Measurements from ENCODE around the gene TUBB4B.

Gene TUBB4B

GRCh38 chr9:137213160-137214060 is 27.7 kb upstream of the TUBB4B start:
- no peak for DNase-seq

- DNase-seq: no peak
Observed at GRCh38 chr9:137214620-137215019, 26.5 kb upstream of the TUBB4B start.

- no peak for DNase-seq
Observed at GRCh38 chr9:137215196-137215986, 25.7 kb upstream of the TUBB4B start.

GRCh38 chr9:137216188-137216965 is 24.7 kb upstream of the TUBB4B start:
- DNase-seq: no peak

- no peak for DNase-seq
Observed at GRCh38 chr9:137217276-137218211, 23.5 kb upstream of the TUBB4B start.

- no peak for DNase-seq
Observed at GRCh38 chr9:137218212-137218753, 22.8 kb upstream of the TUBB4B start.

GRCh38 chr9:137218754-137219271 is 22.3 kb upstream of the TUBB4B start:
- DNase-seq: no peak

GRCh38 chr9:137219757-137220316 is 21.2 kb upstream of the TUBB4B start:
- no peak for DNase-seq

GRCh38 chr9:137220317-137221094 is 20.6 kb upstream of the TUBB4B start:
- DNase-seq: no peak

- DNase-seq: no peak
Observed at GRCh38 chr9:137221095-137221505, 20.0 kb upstream of the TUBB4B start.

- DNase-seq: peak; percentile 49
Observed at GRCh38 chr9:137221506-137222111, 19.5 kb upstream of the TUBB4B start.

GRCh38 chr9:137222190-137223077 is 18.7 kb upstream of the TUBB4B start, which contains the start of gene RNF208:
TSS of gene RNF208 (minus strand) at chr9:137222240. CDS start at chr9:137221212, 1,028 bp downstream.
- peak; percentile 48 for DNase-seq

GRCh38 chr9:137223078-137223970 is 17.8 kb upstream of the TUBB4B start:
- peak; percentile 97 for DNase-seq

- DNase-seq: no peak
Observed at GRCh38 chr9:137224830-137225694, 16.0 kb upstream of the TUBB4B start, which contains the start of gene CYSRT1. TSS of gene CYSRT1 (plus strand) at chr9:137225174. CDS start at chr9:137225622, 448 bp downstream.

- no peak for DNase-seq
Observed at GRCh38 chr9:137225699-137226331, 15.3 kb upstream of the TUBB4B start.

Data from NCI-H345 (cell line).